KG1 (cell line): Measurements from ENCODE around the gene ICOS.
"Not testable (repeated sequence)": the region's sequence is repeated elsewhere in the genome, so short reads cannot be mapped to it uniquely, and the experiment has no call there.

Source experiments
- DNase-seq: peaks from one replicate; lab custom pipeline; 2025; lab: John Stamatoyannopoulos, UW

Gene ICOS

GRCh38 chr2:203918264-203918663, 18.3 kb upstream of the ICOS start:
- DNase-seq = no peak

- DNase-seq = no peak
Measured at GRCh38 chr2:203918839-203919238, 17.7 kb upstream of the ICOS start.

GRCh38 chr2:203925512-203926158, 10.9 kb upstream of the ICOS start:
- DNase-seq = no peak

- DNase-seq = no peak
Measured at GRCh38 chr2:203928849-203929248, 7.7 kb upstream of the ICOS start.

- not testable (repeated sequence) for DNase-seq
Measured at GRCh38 chr2:203931262-203931661, 5.3 kb upstream of the ICOS start.

- DNase-seq = no peak
Measured at GRCh38 chr2:203934041-203934492, 2.5 kb upstream of the ICOS start.

GRCh38 chr2:203934711-203935438, 1.7 kb upstream of the ICOS start:
- DNase-seq = no peak

GRCh38 chr2:203935568-203935967, 995 bp upstream of the ICOS start:
- no peak for DNase-seq

- DNase-seq = no peak
Measured at GRCh38 chr2:203936949-203937348, 386 bp downstream of the ICOS start.

- DNase-seq = no peak
Measured at GRCh38 chr2:203937788-203938187, 1.2 kb downstream of the ICOS start.

- no peak for DNase-seq
Measured at GRCh38 chr2:203940039-203940438, 3.5 kb downstream of the ICOS start.

- not testable (repeated sequence) for DNase-seq
Measured at GRCh38 chr2:203943493-203944382, 7.2 kb downstream of the ICOS start.

- no peak for DNase-seq
Measured at GRCh38 chr2:203948733-203949132, 12.2 kb downstream of the ICOS start.

GRCh38 chr2:203949228-203949627, 12.7 kb downstream of the ICOS start:
- no peak for DNase-seq

- peak; percentile 36 for DNase-seq
Measured at GRCh38 chr2:203951366-203951902, 14.9 kb downstream of the ICOS start.

GRCh38 chr2:203959265-203959664, 22.7 kb downstream of the ICOS start:
- no peak for DNase-seq

- DNase-seq = no peak
Measured at GRCh38 chr2:203959672-203960071, 23.1 kb downstream of the ICOS start.

GRCh38 chr2:203960811-203961210, 24.2 kb downstream of the ICOS start:
- DNase-seq = no peak

- DNase-seq = not testable (repeated sequence)
Measured at GRCh38 chr2:203965190-203965589, 28.6 kb downstream of the ICOS start.

GRCh38 chr2:203971251-203971650, 34.7 kb downstream of the ICOS start:
- DNase-seq = no peak

- no peak for DNase-seq
Measured at GRCh38 chr2:203972066-203972465, 35.5 kb downstream of the ICOS start.

- no peak for DNase-seq
Measured at GRCh38 chr2:203973000-203973399, 36.4 kb downstream of the ICOS start.
